Liver (tissue), 9 donors: ENCODE measurements around the gene PCDHGC5. TPM values are rescaled to one million over a fixed set of nuclear protein-coding genes. Genes with fewer than 3 reads are reported as not detected.
A peak's percentile ranks its signal among the peaks of the same experiment; 100 is the strongest.

Experiments
- DNase-seq: peaks from one replicate; pipeline ENCODE4 v3.0.0-alpha.2; 2017; ENCODE audit warnings: low spot score
- H3K27ac ChIP-seq, 2 donors: one replicate each; pipeline ENCODE4 v1.7.0; 2013; ENCODE audit warnings: inconsistent platforms in 2 of 2, low read length in 2 of 2, control low read depth in 1 of 2, low read depth in 1 of 2, mild to moderate bottlenecking in 1 of 2
- H3K27me3 ChIP-seq, 4 donors: one replicate each; pipeline versions ENCODE4 v1.6.1 to v1.7.0; 2013; ENCODE audit warnings: low read length in 3 of 4, inconsistent platforms in 1 of 4, mild to moderate bottlenecking in 1 of 4, moderate library complexity in 1 of 4; ENCODE audit not compliant: control insufficient read depth in 4 of 4, insufficient read depth in 4 of 4
- H3K36me3 ChIP-seq, 4 donors: one replicate each; pipeline versions ENCODE4 v1.6.1 to v1.7.0; 2013; ENCODE audit warnings: low read length in 3 of 4, mild to moderate bottlenecking in 3 of 4, low read depth in 1 of 4, moderate library complexity in 1 of 4; ENCODE audit not compliant: control insufficient read depth in 4 of 4, insufficient read depth in 3 of 4
- H3K4me1 ChIP-seq, 4 donors: one replicate each; pipeline versions ENCODE4 v1.6.1 to v1.7.0; 2013; ENCODE audit warnings: low read length in 3 of 4, mild to moderate bottlenecking in 3 of 4, moderate library complexity in 1 of 4; ENCODE audit not compliant: control insufficient read depth in 4 of 4, insufficient read depth in 4 of 4
- H3K4me3 ChIP-seq, 3 donors: one replicate each; pipeline versions ENCODE4 v1.6.1 to v1.7.0; 2013; ENCODE audit warnings: low read length in 3 of 3, control low read depth in 1 of 3, low read depth in 1 of 3, mild to moderate bottlenecking in 1 of 3
- H3K9ac ChIP-seq, 2 donors: one replicate each; pipeline ENCODE4 v1.7.0; 2013; ENCODE audit warnings: low read length in 2 of 2, mild to moderate bottlenecking in 2 of 2, moderate library complexity in 2 of 2, control low read depth in 1 of 2, low read depth in 1 of 2
- H3K9me3 ChIP-seq, 4 donors: one replicate each; pipeline versions ENCODE4 v1.6.1 to v1.7.0; 2013; ENCODE audit warnings: low read length in 3 of 4; ENCODE audit not compliant: control insufficient read depth in 4 of 4
- EGR1 ChIP-seq, 2 donors: IDR thresholded peaks; 2 replicates each; pipeline ENCODE4 v1.6.1; 2016 to 2018; ENCODE audit warnings: antibody characterized with exemption in 2 of 2, low read depth in 2 of 2
- FOXA1 ChIP-seq: IDR thresholded peaks from 2 replicates; pipeline ENCODE4 v1.6.1; 2016; ENCODE audit warnings: antibody characterized with exemption
- FOXA2 ChIP-seq: IDR thresholded peaks from 2 replicates; pipeline ENCODE4 v1.6.1; 2016; ENCODE audit warnings: antibody characterized with exemption
- GABPA ChIP-seq, 2 donors: IDR thresholded peaks in 1 of 2; conservative IDR thresholded peaks in 1 of 2; 2 replicates each; pipeline ENCODE4 v1.6.1; 2016; ENCODE audit warnings: antibody characterized with exemption in 2 of 2, mild to moderate bottlenecking in 1 of 2, moderate library complexity in 1 of 2
- HNF4A ChIP-seq, 2 donors: conservative IDR thresholded peaks; 2 replicates each; pipeline ENCODE4 v1.6.1; 2016; ENCODE audit warnings: antibody characterized with exemption in 2 of 2, mild to moderate bottlenecking in 2 of 2
- JUND ChIP-seq, 2 donors: IDR thresholded peaks; 2 replicates each; pipeline ENCODE4 v1.6.1; 2016; ENCODE audit warnings: antibody characterized with exemption in 2 of 2
- RXRA ChIP-seq, 2 donors: IDR thresholded peaks; 2 replicates each; pipeline ENCODE4 v1.6.1; 2017 to 2018; ENCODE audit warnings: antibody characterized with exemption in 2 of 2, mild to moderate bottlenecking in 1 of 2
- SP1 ChIP-seq: IDR thresholded peaks from 2 replicates; pipeline ENCODE4 v1.6.1; 2018; ENCODE audit warnings: antibody characterized with exemption, mild to moderate bottlenecking
- TAF1 ChIP-seq: conservative IDR thresholded peaks from 2 replicates; pipeline ENCODE4 v1.6.1; 2016; ENCODE audit warnings: antibody characterized with exemption, mild to moderate bottlenecking
- YY1 ChIP-seq: IDR thresholded peaks from 2 replicates; pipeline ENCODE4 v1.6.1; 2016; ENCODE audit warnings: antibody characterized with exemption, mild to moderate bottlenecking
- WGBS: extraction: QIAGEN DNeasy Blood & Tissue Kit; methylation state at CpG from one replicate; pipeline ENCODE4 v1.1.7; 2013; 5-methylcytosine and 5-hydroxymethylcytosine counted together
- polyA plus RNA-seq, 2 donors: library from polyadenylated mRNA; stranded (reverse) in 1 of 2; unstranded in 1 of 2; fragments of 200-250 nt in 1 of 2; fragments of >200 nt in 1 of 2; fragmentation: Nextera tagmentation in 1 of 2; extraction: Ambion mirVana in 1 of 2; gene quantifications; one replicate each; pipeline versions ENCODE4 v1.2.1 to v1.2.3, GENCODE V29; 2013 to 2015
- total RNA-seq, 2 donors: library from RNA; depleted of rRNA; stranded (reverse); fragments of >200 nt; gene quantifications; one replicate each; pipeline ENCODE4 v1.2.3, GENCODE V29; 2014
- TF ChIP-seq, protein P1 (sequence below): IDR thresholded peaks from 2 replicates; pipeline ENCODE4 v1.6.1; 2016; ENCODE audit warnings: antibody characterized with exemption
- TF ChIP-seq, protein P2 (sequence below): fragments of 150-350 bp; IDR thresholded peaks from 2 replicates; pipeline ENCODE4 v1.5.1; 2017; ENCODE audit warnings: improper control_type of control experiment, low read depth, low read length; ENCODE audit not compliant: missing input control
- TF ChIP-seq, protein P3 (sequence below): IDR thresholded peaks from 2 replicates; pipeline ENCODE4 v1.6.1; 2016; ENCODE audit warnings: antibody characterized with exemption
- TF ChIP-seq, protein P4 (sequence below): IDR thresholded peaks from 2 replicates; pipeline ENCODE4 v1.6.1; 2016; ENCODE audit warnings: antibody characterized with exemption
- TF ChIP-seq, protein P5 (sequence below): IDR thresholded peaks from 2 replicates; pipeline ENCODE4 v1.6.1; 2016; ENCODE audit warnings: antibody characterized with exemption, mild to moderate bottlenecking
- donor health status: healthy.
- donor health status: healthy.
- donor health status: healthy.
- donor health status: healthy.
- donor health status: healthy.

PCDHGC5 gene
- total and polyA plus RNA-seq, 4 donors: 0.02 to 1.1 (median 0.19) TPM; not detected in 1

DNA sequence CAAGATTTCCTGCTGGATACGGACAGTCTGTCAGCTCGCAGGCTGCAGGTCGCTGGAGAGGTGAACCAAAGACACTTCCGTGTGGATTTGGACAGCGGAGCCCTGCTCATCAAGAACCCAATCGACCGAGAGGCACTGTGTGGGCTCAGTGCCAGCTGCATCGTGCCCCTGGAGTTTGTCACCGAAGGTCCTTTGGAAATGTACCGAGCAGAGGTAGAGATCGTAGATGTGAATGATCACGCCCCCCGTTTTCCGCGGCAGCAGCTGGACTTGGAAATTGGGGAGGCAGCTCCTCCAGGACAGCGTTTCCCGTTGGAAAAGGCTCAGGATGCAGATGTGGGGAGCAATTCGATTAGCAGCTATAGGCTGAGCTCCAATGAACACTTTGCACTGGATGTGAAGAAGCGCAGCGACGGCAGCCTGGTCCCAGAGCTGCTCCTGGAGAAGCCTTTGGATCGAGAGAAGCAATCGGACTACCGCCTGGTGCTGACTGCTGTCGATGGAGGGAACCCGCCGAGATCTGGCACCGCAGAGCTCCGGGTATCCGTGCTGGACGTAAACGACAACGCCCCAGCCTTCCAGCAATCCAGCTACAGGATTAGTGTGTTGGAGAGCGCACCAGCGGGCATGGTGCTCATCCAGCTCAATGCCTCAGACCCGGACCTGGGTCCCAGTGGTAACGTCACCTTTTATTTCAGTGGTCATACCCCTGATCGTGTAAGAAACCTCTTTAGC, 3.4 kb upstream of the PCDHGC5 start:
- 52% methylated on average over 38 of the region's 38 CpGs for WGBS
- H3K27ac ChIP-seq: no peak overlapping the region
- no peak overlapping the region for H3K9ac ChIP-seq
- H3K9me3 ChIP-seq: peaks cover 0 to 4% (median 1%) of the 10 kb centered on the region in 4 donors
- peaks cover 0 to 2% (median 0%) of the 10 kb centered on the region in 4 donors for H3K36me3 ChIP-seq
- peaks cover 0 to 2% (median 0%) of the 10 kb centered on the region in 4 donors for H3K27me3 ChIP-seq
- no peak for TF ChIP-seq FOXA1
- TF ChIP-seq FOXA2: no peak
- no peak for TF ChIP-seq YY1
- TF ChIP-seq RXRA (IDR thresholded peaks at IDR 0.05): no peak
- TF ChIP-seq, protein P1, sequence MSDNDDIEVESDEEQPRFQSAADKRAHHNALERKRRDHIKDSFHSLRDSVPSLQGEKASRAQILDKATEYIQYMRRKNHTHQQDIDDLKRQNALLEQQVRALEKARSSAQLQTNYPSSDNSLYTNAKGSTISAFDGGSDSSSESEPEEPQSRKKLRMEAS: no peak
- TF ChIP-seq, protein P2, sequence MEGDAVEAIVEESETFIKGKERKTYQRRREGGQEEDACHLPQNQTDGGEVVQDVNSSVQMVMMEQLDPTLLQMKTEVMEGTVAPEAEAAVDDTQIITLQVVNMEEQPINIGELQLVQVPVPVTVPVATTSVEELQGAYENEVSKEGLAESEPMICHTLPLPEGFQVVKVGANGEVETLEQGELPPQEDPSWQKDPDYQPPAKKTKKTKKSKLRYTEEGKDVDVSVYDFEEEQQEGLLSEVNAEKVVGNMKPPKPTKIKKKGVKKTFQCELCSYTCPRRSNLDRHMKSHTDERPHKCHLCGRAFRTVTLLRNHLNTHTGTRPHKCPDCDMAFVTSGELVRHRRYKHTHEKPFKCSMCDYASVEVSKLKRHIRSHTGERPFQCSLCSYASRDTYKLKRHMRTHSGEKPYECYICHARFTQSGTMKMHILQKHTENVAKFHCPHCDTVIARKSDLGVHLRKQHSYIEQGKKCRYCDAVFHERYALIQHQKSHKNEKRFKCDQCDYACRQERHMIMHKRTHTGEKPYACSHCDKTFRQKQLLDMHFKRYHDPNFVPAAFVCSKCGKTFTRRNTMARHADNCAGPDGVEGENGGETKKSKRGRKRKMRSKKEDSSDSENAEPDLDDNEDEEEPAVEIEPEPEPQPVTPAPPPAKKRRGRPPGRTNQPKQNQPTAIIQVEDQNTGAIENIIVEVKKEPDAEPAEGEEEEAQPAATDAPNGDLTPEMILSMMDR: no peak
- TF ChIP-seq EGR1 (IDR thresholded peaks at IDR 0.05; ENCODE audit: low read depth in 2 of 2): no peak
- TF ChIP-seq, protein P3, sequence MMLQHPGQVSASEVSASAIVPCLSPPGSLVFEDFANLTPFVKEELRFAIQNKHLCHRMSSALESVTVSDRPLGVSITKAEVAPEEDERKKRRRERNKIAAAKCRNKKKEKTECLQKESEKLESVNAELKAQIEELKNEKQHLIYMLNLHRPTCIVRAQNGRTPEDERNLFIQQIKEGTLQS: no peak
- no peak for TF ChIP-seq SP1
- TF ChIP-seq HNF4A (conservative IDR thresholded peaks at IDR 0.05): no peak
- TF ChIP-seq JUND (IDR thresholded peaks at IDR 0.05): no peak
- TF ChIP-seq, protein P4, sequence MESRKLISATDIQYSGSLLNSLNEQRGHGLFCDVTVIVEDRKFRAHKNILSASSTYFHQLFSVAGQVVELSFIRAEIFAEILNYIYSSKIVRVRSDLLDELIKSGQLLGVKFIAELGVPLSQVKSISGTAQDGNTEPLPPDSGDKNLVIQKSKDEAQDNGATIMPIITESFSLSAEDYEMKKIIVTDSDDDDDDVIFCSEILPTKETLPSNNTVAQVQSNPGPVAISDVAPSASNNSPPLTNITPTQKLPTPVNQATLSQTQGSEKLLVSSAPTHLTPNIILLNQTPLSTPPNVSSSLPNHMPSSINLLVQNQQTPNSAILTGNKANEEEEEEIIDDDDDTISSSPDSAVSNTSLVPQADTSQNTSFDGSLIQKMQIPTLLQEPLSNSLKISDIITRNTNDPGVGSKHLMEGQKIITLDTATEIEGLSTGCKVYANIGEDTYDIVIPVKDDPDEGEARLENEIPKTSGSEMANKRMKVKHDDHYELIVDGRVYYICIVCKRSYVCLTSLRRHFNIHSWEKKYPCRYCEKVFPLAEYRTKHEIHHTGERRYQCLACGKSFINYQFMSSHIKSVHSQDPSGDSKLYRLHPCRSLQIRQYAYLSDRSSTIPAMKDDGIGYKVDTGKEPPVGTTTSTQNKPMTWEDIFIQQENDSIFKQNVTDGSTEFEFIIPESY: no peak
- no peak for TF ChIP-seq GABPA (IDR thresholded peaks at IDR 0.05 in 1 of 2, conservative IDR thresholded peaks at IDR 0.05 in 1 of 2)
- TF ChIP-seq, protein P5, sequence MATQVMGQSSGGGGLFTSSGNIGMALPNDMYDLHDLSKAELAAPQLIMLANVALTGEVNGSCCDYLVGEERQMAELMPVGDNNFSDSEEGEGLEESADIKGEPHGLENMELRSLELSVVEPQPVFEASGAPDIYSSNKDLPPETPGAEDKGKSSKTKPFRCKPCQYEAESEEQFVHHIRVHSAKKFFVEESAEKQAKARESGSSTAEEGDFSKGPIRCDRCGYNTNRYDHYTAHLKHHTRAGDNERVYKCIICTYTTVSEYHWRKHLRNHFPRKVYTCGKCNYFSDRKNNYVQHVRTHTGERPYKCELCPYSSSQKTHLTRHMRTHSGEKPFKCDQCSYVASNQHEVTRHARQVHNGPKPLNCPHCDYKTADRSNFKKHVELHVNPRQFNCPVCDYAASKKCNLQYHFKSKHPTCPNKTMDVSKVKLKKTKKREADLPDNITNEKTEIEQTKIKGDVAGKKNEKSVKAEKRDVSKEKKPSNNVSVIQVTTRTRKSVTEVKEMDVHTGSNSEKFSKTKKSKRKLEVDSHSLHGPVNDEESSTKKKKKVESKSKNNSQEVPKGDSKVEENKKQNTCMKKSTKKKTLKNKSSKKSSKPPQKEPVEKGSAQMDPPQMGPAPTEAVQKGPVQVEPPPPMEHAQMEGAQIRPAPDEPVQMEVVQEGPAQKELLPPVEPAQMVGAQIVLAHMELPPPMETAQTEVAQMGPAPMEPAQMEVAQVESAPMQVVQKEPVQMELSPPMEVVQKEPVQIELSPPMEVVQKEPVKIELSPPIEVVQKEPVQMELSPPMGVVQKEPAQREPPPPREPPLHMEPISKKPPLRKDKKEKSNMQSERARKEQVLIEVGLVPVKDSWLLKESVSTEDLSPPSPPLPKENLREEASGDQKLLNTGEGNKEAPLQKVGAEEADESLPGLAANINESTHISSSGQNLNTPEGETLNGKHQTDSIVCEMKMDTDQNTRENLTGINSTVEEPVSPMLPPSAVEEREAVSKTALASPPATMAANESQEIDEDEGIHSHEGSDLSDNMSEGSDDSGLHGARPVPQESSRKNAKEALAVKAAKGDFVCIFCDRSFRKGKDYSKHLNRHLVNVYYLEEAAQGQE: no peak
- TF ChIP-seq TAF1: no peak
- H3K4me1 ChIP-seq: peaks cover 0 to 4% (median 2%) of the 10 kb centered on the region in 4 donors
- peak overlapping the region in 1 of 3 donors; percentile 25 for H3K4me3 ChIP-seq
- no peak for DNase-seq
